Fibroblast of upper back skin (primary cell): ENCODE measurements around the gene B4GALNT4.
"Not testable (repeated sequence)": the region's sequence is repeated elsewhere in the genome, so short reads cannot be mapped to it uniquely, and the experiment has no call there.

Experiments
- DNase-seq: peaks from one replicate; pipeline ENCODE4 v3.0.0-alpha.2; 2013

The B4GALNT4 gene, protein sequence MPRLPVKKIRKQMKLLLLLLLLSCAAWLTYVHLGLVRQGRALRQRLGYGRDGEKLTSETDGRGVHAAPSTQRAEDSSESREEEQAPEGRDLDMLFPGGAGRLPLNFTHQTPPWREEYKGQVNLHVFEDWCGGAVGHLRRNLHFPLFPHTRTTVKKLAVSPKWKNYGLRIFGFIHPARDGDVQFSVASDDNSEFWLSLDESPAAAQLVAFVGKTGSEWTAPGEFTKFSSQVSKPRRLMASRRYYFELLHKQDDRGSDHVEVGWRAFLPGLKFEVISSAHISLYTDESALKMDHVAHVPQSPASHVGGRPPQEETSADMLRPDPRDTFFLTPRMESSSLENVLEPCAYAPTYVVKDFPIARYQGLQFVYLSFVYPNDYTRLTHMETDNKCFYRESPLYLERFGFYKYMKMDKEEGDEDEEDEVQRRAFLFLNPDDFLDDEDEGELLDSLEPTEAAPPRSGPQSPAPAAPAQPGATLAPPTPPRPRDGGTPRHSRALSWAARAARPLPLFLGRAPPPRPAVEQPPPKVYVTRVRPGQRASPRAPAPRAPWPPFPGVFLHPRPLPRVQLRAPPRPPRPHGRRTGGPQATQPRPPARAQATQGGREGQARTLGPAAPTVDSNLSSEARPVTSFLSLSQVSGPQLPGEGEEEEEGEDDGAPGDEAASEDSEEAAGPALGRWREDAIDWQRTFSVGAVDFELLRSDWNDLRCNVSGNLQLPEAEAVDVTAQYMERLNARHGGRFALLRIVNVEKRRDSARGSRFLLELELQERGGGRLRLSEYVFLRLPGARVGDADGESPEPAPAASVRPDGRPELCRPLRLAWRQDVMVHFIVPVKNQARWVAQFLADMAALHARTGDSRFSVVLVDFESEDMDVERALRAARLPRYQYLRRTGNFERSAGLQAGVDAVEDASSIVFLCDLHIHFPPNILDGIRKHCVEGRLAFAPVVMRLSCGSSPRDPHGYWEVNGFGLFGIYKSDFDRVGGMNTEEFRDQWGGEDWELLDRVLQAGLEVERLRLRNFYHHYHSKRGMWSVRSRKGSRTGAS

DNA sequence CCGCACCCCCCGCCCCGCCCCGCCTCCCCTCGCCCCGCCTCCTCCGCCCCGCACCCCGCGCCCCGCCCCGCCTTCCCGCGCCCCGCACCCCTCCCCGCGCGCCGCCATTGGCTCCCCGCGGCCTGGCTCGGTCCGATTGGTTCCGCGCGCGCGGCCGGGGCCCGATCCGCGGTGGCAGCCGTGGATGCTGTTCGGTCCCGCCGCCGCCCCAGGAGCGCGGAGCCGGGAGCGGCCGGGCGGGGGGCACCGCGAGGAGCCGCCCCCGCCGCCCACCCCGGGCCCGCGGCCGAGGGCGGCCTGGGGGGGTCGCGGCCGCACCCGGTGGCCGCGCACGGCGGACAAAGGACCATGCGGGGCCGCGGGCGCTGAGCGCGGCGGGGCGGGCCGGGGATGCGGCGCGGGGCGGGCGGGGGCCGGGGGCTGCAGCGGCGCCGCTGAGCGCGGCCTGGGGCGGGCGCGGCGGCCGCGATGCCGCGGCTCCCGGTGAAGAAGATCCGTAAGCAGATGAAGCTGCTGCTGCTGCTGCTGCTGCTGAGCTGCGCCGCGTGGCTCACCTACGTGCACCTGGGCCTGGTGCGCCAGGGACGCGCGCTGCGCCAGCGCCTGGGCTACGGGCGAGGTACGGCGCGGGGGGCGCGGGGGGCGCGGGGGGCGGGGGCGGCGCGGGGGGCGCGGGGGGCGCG lies at the start of gene B4GALNT4:
TSS of gene B4GALNT4 (plus strand) at position 164 of the 683 bp plus-strand sequence. CDS start at position 469, 305 bp downstream.
- peak; percentile 51 for DNase-seq

DNA sequence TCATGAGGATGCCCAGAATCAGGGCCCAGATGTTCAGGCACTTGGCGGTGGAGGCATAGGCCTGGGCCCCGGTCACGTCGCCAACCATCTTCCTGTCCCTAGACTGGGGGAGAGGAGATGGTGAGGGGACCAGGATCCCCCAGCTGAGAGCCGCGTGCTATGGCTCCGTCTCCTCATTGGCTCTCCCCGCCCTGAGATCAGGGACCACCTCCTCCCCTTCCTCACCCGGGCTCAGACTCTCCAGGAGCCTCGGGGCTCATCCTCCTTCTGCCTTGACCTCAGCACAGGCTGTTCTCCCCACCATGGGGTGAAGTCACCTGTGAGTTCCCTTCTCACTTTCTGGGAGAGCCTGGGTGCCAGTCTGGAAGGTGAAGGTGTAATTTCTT lies 49.4 kb upstream of the B4GALNT4 start:
- DNase-seq, result not testable (repeated sequence)

DNA sequence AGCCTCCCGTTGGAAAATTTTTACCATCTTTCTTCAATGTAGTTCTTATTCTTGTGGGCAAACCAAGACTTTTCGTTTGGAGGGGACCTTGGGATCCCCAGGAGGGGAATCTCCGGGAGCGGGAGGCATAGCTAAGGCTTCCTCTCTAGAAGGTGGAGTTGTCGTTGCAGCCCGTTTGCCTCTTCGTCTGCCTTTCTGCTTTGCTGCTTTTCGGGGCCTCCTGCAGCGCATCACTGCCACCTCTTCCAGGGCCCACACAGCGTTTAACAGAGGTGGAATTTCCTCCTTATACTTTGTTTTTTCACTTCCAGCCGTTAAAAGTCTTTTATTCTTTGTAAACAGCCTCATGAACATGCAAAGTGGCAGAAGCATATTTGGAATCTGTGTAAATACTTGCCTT lies 45.1 kb upstream of the B4GALNT4 start:
- DNase-seq, result no peak

DNA sequence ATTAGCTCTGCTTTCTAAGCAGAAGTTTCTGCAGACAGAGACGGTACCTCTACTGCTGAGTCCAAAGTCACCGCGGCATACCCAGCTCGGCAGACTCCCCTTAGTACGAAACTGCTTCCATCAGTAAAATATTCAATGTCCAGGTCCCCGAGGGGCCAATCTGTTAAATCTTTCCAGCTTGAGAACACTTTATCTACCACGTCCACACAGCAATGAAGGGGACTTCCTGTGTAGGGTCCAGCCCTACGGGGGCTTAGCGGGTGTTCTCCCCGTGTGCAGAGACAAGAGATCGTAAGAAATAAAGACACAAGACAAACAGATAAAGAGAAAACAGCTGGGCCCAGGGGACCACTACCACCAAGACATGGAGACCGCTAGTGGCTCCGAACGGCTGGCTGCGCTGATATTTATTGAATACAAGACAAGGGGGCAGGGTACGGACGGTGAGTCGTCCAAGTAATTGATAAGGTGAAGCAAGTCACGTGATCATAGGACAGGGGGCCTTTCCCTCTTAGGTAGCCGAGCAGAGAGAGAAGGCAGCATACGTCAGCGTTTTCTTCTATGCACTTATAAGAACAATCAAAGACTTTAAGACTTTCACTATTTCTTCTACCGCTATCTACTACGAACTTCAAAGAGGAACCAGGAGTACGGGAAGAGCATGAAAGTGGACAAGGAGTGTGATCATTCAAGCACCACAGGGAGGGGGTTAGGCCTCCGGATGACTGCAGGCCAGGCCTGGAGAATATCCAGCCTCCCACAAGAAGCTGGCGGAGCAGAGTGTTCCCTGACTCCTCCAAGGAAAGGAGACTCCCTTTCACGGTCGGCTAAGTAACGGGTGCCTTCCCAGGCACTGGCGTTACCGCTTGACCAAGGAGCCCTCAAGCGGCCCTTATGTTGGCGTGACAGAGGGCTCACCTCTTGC lies 44.4 kb upstream of the B4GALNT4 start:
- not testable (repeated sequence) for DNase-seq

DNA sequence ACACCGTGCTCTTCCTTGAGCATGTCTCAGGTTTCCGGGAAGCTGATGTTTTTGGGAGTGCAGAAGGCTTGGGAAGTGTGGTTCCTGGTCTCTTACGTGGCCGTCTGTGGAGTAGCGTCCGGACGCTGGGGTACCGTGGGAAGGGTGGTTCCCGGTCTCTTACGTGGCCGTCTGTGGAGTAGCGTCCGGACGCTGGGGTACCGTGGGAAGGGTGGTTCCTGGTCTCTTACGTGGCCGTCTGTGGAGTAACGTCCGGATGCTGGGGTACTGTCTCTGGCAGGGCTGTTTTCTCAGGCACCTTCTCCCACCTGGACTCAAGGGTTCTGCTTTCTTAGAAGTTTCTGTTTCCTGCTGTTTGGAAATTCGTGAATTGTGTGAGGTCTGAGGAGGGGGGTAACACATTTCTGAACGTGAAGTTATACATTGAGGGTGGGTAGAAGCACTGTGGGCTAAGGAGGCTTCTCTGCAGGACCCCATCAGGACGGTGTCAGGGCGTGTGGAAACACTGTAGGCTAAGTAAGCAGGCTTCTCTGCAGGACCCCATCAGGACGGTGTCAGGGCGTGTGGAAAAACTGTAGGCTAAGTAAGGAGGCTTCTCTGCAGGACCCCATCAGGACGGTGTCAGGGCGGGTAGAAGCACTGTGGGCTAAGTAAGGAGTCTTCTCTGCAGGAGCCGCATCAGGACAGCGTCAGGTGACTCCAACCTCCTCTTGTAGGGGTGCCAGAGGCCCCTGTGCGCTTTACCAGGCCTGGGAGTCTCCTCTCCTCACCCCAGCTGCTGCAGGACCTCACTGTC lies 43.3 kb upstream of the B4GALNT4 start:
- DNase-seq, result no peak

DNA sequence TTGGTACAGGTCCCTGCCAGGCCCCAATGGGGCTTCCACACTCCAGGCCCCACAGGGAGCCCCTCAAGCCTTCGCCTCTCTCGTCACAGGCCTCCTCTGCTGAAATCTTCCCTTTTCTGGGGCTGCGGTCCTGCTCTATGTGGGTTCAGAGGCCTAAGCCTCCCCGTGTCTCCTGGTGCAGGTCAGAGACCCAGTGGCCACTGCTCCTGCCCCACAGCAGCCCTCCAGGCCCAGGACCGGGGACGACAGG lies 42.8 kb upstream of the B4GALNT4 start:
- no peak for DNase-seq

DNA sequence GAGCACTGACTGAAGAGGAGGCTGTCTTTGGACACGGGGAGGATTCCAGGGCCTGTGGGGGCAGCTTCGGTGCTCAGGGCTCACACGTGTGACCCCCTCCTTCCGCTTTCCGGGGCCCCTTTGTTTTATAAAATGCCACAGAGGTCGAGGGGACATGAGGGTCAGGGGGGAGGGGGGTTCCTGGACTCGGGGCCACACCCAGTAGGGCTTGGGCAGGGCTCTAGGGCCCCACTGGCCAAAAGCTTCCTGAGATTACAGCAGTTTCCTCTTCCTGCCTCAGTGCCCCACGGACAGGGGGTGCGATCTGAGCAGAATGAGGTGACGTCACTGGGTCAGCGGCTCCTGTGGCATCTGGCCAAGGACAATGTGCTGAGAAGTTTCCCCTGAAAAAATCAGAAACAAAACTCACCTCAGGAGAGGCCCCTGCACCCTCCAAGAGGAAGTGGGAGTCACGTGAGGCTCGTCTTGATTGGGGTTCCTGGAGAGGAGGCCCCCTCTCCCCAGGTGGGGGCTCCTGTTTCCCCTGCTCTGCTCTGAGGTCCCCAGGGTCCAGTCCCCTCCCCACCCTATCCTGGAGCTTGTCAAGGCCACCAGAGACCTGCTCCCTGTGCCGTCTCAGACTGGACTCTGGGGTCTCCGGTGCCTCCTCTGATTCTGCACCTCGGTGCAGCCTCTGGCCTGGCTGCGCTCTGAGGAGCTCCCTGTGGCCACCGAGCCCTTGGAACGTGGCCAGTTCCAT lies 42.3 kb upstream of the B4GALNT4 start:
- peak; percentile 39 for DNase-seq

DNA sequence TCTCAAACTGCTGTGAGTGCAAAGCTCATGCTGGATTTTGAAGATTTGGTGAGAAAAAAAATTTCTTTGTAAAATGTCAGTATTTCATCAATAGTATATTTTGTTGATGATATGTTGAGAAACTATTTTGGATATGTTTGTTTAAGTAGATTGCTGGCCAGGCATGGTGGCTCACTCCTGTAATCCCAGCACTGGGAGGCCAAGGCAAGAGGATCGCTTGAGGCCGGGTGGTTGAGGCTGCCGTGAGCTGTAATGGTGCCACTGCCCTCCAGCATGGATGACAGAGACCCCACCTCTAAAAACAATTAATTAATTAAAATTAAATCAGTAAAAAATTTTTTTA lies 41.7 kb upstream of the B4GALNT4 start:
- no peak for DNase-seq

DNA sequence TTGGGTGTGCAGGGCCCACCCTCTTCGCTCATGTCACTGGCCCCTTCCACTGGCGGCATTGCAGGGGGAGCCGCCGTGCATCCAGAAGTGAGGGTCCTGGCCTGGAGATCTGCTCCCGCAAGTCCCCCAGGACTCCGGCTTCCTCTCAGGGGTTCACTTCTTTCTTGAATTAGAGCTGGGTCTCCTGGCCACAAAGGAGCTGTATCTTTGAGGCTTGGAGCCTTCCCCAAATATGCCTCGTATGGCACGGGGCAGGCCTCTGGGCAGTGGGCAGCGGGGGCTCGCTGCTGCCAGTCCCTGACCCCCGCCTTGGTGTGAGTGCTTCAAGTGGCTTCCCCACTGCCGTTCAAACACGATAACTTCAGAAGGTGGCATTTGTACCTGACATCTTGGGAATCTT lies 41.3 kb upstream of the B4GALNT4 start:
- DNase-seq, result no peak

DNA sequence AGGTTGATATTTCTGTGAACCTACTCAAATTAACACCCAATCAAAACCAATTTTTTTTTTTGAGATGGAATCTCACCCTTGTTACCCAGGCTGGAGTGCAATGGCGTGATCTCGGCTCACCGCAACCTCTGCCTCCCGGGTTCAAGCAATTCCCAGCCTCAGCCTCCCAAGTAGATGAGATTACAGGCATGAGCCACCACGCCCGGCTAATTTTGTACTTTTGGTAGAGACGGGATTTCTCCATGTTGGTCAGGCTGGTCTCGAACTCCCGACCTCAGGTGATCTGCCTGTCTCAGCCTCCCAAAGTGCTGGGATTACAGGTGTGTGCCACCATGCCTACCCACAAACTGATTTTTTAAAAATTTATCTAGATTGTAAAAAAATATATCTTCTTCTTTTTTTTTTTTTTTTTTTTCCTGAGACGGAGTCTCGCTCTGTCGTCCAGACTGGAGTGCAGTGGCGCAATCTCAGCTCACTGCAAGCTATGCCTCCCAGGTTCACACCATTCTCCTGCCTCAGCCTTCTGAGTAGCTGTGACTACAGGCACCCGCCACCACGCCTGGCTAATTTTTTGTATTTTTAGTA lies 40.7 kb upstream of the B4GALNT4 start:
- DNase-seq, result not testable (repeated sequence)

DNA sequence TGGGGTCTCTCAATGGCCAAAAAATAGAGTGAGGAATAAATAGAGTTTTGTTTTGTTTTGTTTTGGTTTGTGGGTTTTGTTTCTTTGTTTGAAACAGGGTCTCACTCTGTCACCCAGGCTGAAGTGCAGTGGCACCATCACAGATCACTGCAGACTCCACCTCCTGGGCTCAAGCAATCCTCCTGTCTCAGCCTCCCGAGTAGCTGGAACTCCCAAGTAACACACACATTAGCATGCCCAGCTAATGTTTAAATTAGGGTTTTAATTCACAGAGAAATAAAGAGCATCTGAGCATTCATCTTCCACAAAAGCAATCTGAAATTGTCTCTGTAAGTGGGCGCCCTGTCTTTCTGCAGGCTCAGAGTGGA lies 39.4 kb upstream of the B4GALNT4 start:
- no peak for DNase-seq

DNA sequence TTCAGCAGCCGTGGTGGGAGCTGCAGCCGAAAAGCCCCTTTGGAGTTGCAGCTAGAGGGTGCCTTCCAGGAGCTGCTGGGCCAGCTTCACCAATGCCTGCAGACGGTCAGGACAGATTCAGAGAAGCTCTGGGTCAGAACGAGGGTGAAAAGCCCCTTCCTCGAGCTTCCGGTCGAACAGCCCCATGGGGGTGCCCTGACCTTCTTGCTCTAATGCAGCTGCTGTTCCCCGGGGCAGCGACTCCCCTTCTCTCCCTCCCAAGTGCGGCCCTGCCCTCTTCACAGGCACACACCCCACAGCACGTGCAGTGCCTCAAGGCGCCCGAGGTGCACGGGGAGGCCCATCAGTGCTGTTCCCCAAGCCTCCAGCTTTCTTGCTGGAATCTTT lies 39.0 kb upstream of the B4GALNT4 start:
- DNase-seq, result no peak

DNA sequence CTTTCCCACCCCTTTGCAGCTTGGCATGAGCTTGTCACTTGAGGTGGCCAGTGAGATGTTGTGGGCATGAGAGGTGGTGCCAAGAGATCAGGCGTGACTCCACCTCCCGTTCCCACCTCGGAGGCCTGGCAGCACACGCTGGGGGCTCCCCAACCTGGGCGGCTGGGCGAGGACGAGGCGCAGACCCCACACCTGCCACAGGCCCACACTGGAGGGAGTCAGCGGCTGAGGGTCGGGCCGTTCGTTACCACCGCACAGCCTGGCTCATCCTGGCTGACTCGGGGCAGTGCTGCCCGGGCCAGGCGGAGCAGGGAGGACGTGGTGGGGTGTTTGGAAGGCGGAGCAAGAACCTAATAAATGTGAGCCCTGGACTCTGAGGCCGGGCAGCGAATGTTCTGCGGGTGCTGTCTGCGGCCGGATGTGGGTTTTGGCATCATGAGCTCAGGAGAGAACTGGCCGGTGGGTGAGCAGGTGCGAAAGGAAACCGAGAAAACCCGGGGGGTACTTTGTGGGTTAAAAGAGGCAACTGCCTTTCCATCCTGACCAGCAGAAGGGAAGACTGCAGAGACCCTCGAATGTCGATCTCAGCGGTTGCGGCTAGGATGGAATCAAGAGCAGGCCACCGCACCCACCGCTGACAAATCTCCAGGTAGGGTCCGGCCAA lies 38.5 kb upstream of the B4GALNT4 start:
- no peak for DNase-seq

DNA sequence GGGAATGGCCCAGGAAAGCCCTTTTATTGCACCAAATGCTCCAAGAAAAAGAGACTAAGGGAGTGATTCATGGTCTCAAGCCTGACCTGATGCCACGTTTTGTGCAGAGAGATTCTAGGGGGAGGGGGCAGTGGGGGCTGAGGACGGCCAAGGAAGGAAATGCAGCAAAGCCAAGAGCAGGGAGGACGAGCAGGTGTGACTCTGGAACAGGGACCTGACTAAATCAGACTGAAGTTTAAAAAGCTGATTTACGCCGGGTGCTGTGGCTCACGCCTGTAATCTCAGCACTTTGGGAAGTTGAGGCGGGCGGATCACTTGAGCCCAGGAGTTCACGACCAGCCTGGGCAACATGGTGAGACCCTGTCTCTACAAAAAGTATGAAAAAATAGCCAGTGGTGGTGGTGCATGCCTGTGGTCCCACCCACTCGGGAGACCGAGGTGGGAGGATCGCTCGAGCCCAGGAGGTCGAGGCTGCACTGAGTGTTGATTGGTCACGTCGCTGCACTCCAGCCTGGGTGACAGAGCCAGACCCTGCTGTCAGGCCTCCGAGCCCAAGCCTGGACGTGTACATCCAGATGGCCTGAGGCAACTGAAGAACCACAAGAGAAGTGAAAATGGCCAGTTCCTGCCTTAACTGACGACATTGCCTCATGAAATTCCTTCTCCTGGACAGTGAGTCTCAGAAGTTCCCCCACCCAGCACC lies 37.8 kb upstream of the B4GALNT4 start:
- DNase-seq, result no peak

DNA sequence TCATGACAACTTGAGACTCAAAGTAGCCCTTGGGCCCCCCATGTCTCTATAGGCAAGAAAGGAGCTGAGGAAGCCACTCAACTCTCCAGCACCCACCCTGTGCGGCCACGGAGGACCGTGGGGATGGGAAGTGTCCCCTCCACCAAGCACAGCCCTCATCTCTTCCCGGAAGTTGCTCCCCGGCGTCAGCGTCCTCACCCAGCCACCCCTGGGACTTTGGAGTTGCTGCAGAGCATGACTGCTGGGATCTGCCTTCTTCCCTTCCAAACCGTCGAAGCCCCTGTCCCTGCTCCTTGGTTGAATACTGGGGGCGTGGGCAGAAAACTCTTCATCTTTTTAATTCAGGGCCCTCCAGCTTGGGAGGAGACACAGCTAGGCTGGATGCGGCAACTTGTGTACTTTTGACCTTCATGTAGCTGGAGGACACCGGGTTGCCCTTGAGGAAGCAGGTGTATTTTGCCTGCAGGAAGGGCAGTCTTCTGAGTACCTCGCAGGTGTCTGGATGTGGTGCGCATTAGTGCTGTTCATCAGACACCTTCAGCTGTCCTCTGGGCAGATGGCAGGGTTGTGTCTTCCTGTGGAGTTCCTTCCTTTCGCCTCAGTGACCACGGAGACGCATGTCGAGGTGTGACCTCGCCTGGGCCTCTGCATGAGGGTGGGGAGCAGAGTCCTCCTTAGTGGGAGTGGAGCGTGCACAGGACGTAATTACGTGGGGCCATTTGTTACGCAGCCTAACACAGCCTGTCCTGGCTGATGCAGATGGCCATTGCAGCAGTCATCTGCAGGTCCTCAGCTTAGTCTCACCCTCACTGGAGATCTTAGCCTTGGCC lies 36.4 kb upstream of the B4GALNT4 start:
- no peak for DNase-seq

DNA sequence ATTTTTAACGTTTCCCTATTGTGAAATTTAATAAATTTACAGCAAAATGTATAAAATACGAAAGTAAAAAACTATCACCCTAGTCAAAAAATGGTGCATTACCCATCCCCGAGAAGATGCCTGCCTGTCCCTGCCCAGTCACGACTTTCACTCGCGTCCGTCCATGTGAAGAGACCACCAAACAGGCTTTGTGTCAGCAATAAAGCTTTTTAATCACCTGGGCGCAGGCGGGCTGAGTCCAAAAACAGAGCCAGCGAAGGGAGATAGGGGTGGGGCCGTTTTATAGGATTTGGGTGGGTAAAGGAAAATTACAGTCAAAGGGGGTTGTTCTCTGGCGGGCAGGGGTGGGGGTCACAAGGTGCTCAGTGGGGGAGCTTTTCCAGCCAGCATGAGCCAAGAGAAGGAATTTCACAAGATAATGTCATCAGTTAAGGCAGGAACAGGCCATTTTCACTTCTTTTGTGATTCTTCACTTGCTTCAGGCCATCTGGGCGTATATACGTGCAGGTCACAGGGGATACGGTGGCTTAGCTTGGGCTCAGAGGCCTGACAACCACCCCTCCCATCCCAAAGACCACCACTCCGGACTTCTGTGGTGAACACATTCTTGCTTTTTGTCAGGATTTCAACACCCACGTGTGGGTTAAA lies 35.6 kb upstream of the B4GALNT4 start:
- DNase-seq, result not testable (repeated sequence)

DNA sequence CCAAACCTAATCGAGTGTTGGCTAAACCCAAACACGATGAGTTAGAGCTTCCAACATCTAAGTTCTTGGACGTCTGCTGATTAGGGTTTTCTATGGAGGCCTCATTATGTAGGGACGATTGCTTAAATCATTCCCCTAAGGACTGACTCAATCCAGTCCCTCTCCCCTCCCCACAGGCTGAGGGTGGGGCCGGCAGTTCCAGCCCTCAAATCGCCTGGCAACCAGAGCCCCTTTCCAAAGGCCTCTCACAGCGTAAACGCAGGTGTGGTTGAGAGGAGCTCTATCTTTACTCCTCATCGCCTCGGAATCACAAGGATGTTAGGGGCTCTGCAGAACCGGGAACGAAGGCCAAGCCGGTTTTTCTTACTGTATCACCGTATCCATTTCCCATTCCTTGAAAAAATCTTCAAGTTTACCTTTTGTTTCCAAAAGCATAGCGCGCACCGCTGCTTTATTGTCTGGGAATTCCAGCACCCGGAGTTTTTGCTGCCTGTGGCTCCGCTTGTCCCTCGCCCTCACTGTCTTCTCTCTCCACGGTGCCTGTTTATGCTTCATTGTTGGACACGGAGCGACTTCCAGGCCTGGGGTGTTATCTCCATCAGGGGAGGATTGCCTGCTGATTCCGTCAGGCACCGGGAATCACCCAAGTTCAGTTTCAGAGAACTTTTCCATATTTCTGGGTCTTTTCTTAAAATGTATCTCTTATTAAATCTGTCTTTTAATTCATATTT lies 34.9 kb upstream of the B4GALNT4 start:
- DNase-seq, result peak; percentile 50
